ENCODE results near the gene ACAD9. TPM values are rescaled to one million over a fixed set of nuclear protein-coding genes. Genes with fewer than 3 reads are reported as not detected.

The ACAD9 gene
- polyA plus RNA-seq, 6 donors from 2014 or later = 8.6 to 20.4 (median 17.0) TPM

DNA sequence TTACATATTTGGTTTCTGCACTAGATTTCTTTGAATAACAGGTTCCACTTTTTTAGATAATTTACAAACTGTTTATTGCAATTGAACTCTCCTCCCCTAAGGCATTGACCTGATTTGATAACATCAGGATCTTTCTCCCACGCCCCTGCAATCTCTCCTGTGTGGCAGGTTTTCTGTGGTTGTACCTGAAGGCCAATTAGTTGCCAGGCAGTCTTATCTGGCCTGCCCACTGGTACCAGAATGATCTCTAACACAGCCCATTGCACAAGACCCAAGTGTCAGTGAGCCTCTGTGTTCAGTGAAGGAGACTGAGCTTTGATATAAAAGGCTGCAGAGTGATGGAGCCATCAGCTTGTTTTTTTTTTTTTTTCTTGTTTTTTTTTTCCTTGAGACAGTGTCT is 3.3 kb downstream of the ACAD9 start:
- peak overlapping the region in 2 of 6 donors; percentile 11 to 57 for H3K27ac Mint-ChIP-seq
- peak overlapping the region in 1 of 8 donors; percentile 90 for H3K4me3 Mint-ChIP-seq
- no peaks in the 10 kb centered on the region for H3K27me3 Mint-ChIP-seq
- ATAC-seq (ENCODE audit: low read depth in 2 of 2) (no peak), DNase-seq (no peak)
- no peaks in the 10 kb centered on the region for H3K36me3 Mint-ChIP-seq
- H3K4me1 Mint-ChIP-seq = peaks cover 30 to 52% (median 50%) of the 10 kb centered on the region in 3 donors
- no peaks in the 10 kb centered on the region for H3K9me3 Mint-ChIP-seq

DNA sequence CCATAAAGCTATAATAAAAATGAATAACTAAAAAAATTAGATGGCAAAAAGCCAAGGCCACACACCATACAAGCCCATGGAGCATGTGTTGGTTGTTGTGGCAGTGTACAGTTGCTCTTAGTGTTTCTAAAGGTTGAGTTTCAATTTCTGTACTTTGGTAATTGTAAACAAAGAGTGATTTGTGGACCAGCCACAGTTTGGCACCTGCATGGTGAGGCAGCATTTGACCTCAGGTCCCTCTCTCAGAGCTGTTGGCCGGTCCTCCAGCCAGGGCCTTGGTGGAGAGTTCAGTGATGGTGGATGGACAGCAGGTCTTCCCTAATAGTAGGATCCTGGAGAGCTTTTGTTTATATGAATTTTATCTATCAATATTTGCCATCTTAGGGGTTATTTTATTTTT is 5.6 kb downstream of the ACAD9 start:
- no peaks in the 10 kb centered on the region for H3K9me3 Mint-ChIP-seq
- H3K4me3 Mint-ChIP-seq = no peak overlapping the region
- DNase-seq (no peak), ATAC-seq (ENCODE audit: low read depth in 2 of 2) (no peak)
- H3K4me1 Mint-ChIP-seq = peaks cover 19 to 33% (median 31%) of the 10 kb centered on the region in 3 donors
- no peaks in the 10 kb centered on the region for H3K27me3 Mint-ChIP-seq
- no peak overlapping the region for H3K27ac Mint-ChIP-seq
- no peaks in the 10 kb centered on the region for H3K36me3 Mint-ChIP-seq

DNA sequence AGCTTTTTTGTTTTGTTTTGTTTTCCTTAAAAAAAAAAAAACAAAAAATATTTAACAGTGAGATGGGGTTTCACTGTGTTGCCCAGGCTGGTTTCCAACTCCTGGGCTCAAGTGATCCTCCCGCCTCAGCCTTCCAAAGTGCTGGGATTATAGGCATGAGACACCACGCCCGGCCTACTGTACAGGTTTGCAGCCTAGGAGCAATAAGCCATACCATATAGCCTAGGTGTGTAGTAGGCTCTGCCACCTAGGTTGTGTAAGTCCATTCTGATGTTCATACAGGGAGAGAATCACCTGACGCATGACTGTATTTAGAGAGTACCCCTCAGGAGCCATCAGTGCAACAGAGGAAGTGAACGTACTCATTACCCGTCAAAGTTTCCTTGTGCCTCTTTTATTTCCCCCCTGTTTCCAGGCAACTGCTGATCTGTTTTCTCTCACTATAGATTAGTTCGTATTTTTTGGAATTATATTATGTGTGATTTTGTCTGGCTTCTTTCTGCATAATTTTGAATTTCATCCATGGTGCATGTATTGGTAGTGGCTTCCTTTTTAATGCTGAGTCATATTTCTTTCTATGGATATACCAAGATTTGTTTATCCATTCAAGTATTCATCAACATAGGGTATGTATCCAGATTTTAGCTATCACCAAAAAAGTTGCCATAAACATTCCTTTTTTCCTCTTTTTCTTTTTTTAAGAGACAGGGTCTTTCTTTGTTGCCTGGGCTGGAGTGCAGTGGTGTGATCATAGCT is 9.9 kb downstream of the ACAD9 start:
- no peak for ATAC-seq (ENCODE audit: low read depth in 2 of 2)
- H3K27me3 Mint-ChIP-seq = no peaks in the 10 kb centered on the region
- no peak overlapping the region for H3K4me3 Mint-ChIP-seq
- DNase-seq = no peak
- peak overlapping the region in 1 of 6 donors; percentile 1 for H3K27ac Mint-ChIP-seq
- H3K9me3 Mint-ChIP-seq = no peaks in the 10 kb centered on the region
- no peaks in the 10 kb centered on the region for H3K36me3 Mint-ChIP-seq
- no peaks in the 10 kb centered on the region for H3K4me1 Mint-ChIP-seq

DNA sequence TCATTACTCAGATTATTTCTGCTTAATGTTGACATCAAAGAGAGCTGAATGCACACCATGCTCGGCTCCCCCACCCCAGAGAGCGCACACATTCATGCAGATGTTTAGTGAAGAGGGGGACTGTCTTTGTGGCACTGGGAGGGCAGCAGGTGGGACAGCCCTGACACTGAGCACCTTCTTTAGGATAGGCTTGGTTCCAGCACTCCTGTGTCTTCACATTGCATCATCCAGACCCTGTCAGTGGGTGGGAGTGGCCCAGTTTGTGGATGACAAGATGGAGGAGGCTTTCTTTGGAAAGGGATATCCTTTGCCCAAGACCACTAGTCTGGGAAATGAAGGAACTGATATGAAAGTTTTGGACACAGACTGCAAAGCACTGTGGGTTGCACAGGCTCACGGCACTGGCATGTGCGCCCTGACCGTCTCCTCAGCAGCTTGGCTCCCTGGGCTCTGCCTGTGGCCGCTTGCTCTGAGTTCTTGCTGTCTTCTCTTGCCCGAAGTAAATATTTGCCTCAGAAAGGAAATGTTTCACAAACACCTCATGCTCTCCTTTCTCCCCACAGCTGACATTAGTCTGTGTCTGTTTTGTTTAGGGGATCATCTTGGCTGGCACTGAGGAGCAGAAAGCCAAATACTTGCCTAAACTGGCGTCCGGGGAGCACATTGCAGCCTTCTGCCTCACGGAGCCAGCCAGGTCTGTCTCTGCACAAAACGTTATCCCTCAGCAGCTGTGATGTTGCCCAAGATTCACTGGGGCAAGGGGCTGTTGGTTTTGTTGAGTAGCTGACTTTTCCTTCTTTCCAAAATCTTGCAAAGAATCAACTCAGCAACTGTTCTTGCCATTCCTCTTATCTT is 16.6 kb downstream of the ACAD9 start:
- peaks cover 14 to 24% of the 10 kb centered on the region in 2 donors for H3K36me3 Mint-ChIP-seq
- ATAC-seq (ENCODE audit: low read depth in 2 of 2) = no peak
- H3K4me1 Mint-ChIP-seq = no peaks in the 10 kb centered on the region
- H3K9me3 Mint-ChIP-seq = no peaks in the 10 kb centered on the region
- H3K27me3 Mint-ChIP-seq = no peaks in the 10 kb centered on the region
- DNase-seq = no peak
- H3K4me3 Mint-ChIP-seq = no peak overlapping the region
- no peak overlapping the region for H3K27ac Mint-ChIP-seq

DNA sequence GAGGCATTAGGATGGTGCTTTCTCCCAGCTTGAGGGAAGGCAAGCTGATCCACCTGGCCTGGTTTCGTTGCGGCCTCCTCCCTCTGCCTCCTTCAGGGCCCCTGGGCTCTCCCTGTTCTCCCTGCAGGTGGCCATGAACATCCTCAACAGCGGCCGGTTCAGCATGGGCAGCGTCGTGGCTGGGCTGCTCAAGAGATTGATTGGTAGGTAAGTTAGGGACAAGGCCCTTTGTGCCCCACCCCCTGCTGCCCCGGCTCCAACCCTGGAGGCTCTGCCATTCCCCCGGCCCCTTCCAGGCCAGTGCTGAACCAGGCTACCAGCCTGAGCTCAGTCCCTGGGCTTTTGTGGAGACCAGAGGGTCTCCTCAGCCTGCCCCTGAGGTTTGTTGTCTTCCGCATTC is 23.0 kb downstream of the ACAD9 start:
- Mint-ChIP-seq H3K4me3 (no peak overlapping the region), H3K36me3 (peaks cover 12 to 33% of the 10 kb centered on the region in 2 donors), H3K4me1 (no peaks in the 10 kb centered on the region), H3K27ac (no peak overlapping the region), H3K27me3 (no peaks in the 10 kb centered on the region), H3K9me3 (no peaks in the 10 kb centered on the region)
- DNase-seq = no peak
- ATAC-seq (ENCODE audit: low read depth in 2 of 2) = no peak

DNA sequence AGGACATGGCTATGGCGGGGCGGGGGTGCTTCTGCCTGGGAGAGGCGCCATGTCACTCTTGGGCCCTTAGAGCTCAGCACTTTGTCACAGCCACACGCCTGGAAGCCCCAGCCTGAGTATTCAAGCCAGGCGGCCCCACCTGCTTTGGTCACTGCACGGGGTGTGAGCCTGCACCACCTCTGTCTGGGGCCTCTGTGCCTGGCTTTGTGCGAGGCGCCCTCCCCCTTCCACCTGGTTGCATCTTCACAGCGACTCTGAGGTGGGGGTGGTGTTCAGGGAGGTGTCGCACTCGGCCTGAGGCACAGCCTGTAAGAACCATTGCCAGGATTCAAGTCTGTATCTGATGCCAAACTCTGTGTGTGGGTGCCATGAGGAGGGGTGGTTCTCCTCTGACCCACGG is 24.1 kb downstream of the ACAD9 start:
- Mint-ChIP-seq H3K36me3 (peaks cover 9 to 31% of the 10 kb centered on the region in 2 donors), H3K27ac (no peak overlapping the region)

DNA sequence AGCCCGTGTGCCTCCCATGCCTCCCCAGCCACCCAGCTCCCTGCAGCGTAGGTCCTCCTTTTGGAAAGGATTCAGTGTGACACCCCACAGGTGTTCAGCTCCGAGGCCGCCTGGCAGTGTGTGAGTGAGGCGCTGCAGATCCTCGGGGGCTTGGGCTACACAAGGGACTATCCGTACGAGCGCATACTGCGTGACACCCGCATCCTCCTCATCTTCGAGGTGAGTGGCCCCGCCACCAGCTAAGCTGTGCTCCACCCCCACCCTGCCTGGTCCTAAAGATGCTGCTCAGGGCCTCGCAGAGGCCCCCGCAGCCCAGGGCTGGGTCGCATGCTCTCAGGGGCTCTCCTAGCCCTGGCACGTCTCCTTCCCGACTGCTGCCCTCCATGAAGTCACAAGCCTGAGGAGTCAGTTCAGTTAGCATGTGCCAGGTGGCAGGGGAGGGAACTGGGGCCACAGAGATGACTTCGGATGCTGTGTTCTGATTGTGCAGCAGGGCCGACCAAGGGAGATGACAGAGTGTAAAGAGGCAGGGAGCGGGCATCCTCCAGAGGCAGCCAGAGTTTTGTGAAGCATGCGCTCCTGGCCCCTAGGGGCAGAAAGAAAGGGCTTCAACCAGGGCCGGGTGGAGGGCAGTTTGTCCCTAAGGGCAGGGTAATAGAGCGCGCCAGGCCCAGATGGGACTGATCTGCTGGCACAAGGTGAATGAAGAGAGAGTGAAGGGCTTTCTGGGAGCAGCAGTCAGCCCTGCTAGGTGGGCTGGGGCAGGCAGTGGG is 26.8 kb downstream of the ACAD9 start:
- Mint-ChIP-seq H3K27ac (peak overlapping the region in 3 of 6 donors; percentile 44 to 48 (median 45)), H3K9me3 (no peaks in the 10 kb centered on the region), H3K36me3 (peaks cover 0 to 17% of the 10 kb centered on the region in 2 donors), H3K4me1 (no peaks in the 10 kb centered on the region), H3K27me3 (no peaks in the 10 kb centered on the region), H3K4me3 (no peak overlapping the region)
- DNase-seq (no peak), ATAC-seq (ENCODE audit: low read depth in 2 of 2) (no peak)

More for the DNA sequence above, 24.1 kb downstream of the ACAD9 start:
- ATAC-seq (ENCODE audit: low read depth in 2 of 2) (no peak), DNase-seq (no peak)
- Mint-ChIP-seq H3K4me1 (no peaks in the 10 kb centered on the region), H3K4me3 (no peak overlapping the region), H3K9me3 (no peaks in the 10 kb centered on the region), H3K27me3 (no peaks in the 10 kb centered on the region)

DNA sequence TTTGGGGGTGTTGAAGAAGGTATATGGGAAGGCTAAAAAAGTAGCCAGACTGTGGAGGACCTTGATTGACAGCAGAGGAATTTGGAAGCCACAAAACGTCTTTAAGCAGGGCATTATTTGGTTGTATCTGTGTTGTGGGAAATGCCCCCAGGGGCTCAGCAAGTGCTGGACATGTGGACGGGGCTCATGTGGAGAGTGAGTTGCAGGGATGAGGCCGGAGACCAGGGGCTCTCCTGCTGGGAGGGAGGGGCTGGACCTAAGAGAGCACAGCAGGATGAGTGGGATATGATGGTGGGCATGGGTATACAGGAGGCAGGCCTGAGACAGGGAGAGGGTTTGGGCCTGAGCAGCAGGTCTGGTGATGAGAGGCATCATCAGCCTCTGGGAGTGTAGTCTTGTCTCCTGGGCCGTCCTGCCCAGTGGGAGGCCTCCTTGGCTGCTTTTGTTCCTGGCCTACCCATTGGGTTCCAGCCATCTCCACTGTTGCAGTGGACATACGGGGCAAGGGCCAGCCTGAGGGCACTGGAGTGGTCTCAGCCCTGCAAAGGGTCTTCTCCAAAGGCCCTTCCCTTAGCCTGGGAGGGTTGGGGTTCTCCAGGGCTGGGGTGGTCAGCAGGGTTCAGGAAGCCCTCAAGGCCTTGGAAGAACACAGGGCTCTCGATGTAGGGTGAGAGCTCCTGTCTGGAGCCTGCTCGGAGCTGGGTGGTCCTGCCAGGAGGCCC is 27.5 kb downstream of the ACAD9 start:
- H3K36me3 Mint-ChIP-seq = peaks cover 0 to 10% of the 10 kb centered on the region in 2 donors
- no peaks in the 10 kb centered on the region for H3K4me1 Mint-ChIP-seq
- DNase-seq (no peak), ATAC-seq (ENCODE audit: low read depth in 2 of 2) (no peak)
- no peaks in the 10 kb centered on the region for H3K27me3 Mint-ChIP-seq
- peak overlapping the region in 1 of 6 donors; percentile 71 for H3K27ac Mint-ChIP-seq
- no peak overlapping the region for H3K4me3 Mint-ChIP-seq
- H3K9me3 Mint-ChIP-seq = no peaks in the 10 kb centered on the region

DNA sequence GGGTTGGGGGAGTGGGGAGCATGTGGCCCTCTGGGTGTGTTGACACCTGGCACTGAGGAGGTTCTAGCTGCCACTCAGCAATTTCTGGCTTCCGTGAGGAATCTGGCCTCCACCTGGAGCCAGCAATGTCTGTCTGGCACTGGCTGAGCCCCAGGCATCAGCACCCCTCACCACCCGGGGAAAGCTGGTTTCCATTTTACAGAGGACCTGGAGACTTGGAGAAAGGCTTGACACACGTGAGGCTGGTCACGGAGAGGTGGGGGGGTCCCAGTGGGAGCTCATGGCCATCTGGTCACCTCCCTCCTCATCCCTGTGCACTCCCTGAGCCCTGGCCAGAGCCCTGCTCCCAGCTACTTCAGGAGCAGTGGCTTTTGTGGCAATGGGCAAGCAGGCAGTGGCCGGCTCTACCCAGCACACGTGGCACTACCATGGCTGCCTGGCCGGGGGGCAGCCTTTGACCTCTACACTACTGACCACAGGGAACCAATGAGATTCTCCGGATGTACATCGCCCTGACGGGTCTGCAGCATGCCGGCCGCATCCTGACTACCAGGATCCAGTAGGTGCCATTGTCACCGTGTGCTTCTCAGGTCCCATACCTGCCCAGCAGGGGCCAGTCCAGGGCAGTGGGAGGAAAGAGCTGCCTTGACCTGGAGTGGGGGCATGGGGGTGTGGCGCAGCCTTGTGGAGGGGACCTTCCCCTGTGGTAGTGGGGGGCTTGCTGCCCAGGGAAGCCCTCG is 28.5 kb downstream of the ACAD9 start:
- H3K27me3 Mint-ChIP-seq = no peaks in the 10 kb centered on the region
- no peak for DNase-seq
- no peaks in the 10 kb centered on the region for H3K4me1 Mint-ChIP-seq
- no peak overlapping the region for H3K4me3 Mint-ChIP-seq
- H3K27ac Mint-ChIP-seq = no peak overlapping the region
- no peak for ATAC-seq (ENCODE audit: low read depth in 2 of 2)
- H3K9me3 Mint-ChIP-seq = no peaks in the 10 kb centered on the region
- peaks cover 0 to 10% of the 10 kb centered on the region in 2 donors for H3K36me3 Mint-ChIP-seq

DNA sequence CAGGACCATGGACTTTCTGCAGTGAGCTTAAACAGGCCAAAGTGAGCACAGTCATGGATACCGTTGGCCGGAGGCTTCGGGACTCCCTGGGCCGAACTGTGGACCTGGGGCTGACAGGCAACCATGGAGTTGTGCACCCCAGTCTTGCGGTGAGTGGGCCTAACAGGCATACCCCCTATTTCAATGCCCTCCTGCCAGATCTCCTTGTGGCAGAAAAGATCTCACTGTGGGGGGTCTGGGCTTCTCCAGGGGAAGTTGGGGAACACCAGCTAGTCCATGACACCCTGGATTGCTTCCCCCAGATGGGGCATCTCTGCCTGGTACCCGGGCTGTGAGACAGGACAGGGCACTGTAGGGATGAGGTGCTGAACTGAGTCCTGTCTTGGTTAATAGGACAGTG is 29.5 kb downstream of the ACAD9 start:
- peaks cover 0 to 9% of the 10 kb centered on the region in 2 donors for H3K36me3 Mint-ChIP-seq
- H3K27me3 Mint-ChIP-seq = no peaks in the 10 kb centered on the region
- no peak overlapping the region for H3K27ac Mint-ChIP-seq
- DNase-seq (no peak), ATAC-seq (ENCODE audit: low read depth in 2 of 2) (no peak)
- H3K4me1 Mint-ChIP-seq = no peaks in the 10 kb centered on the region
- H3K4me3 Mint-ChIP-seq = no peak overlapping the region
- no peaks in the 10 kb centered on the region for H3K9me3 Mint-ChIP-seq

DNA sequence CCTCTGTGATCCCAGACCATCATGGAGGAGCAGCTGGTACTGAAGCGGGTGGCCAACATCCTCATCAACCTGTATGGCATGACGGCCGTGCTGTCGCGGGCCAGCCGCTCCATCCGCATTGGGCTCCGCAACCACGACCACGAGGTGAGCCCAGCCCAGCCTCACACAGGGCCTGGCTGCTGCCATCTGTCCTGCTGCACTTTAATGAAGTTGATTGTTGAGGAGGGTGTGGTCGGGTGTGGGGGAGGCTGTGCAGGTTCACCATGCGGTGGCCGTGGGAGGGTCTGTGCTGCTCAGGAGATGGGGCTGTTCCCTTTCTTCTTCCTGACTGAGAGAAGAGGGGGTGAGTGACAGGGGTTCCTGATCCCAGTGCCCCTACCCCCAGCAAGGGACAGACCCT is 30.6 kb downstream of the ACAD9 start:
- no peaks in the 10 kb centered on the region for H3K36me3 Mint-ChIP-seq
- peak overlapping the region in 1 of 6 donors; percentile 30 for H3K27ac Mint-ChIP-seq
- H3K27me3 Mint-ChIP-seq = no peaks in the 10 kb centered on the region
- no peaks in the 10 kb centered on the region for H3K9me3 Mint-ChIP-seq
- H3K4me3 Mint-ChIP-seq = no peak overlapping the region
- H3K4me1 Mint-ChIP-seq = no peaks in the 10 kb centered on the region
- ATAC-seq (ENCODE audit: low read depth in 2 of 2) (no peak), DNase-seq (no peak)

DNA sequence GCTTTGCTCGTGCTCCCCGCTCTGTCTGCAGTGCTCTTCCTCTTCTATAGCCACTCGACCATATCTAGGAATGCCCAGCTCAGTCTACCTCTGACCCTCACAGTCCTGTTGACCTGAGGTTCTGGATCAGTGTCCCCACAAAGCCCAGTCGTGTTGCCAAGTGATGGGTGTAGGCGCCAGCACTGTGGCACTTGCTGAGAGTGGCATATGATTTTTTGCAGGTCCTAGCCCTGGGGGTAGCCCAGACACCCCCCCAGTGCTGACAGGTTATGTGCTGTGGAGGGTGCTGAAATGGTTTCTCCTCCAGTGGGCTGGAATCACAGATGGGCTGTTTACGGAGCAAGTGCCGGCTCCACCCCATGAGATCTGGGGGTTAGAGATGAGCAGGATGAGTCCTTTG is 32.5 kb downstream of the ACAD9 start:
- Mint-ChIP-seq H3K36me3 (no peaks in the 10 kb centered on the region), H3K9me3 (no peaks in the 10 kb centered on the region), H3K27me3 (no peaks in the 10 kb centered on the region), H3K4me1 (peaks cover 0 to 2% (median 2%) of the 10 kb centered on the region in 3 donors), H3K27ac (peak overlapping the region in 1 of 6 donors; percentile 65), H3K4me3 (no peak overlapping the region)
- ATAC-seq (ENCODE audit: low read depth in 2 of 2) = no peak
- no peak for DNase-seq

Data from naive B cell (primary cell).